ENCODE data around the gene CHAD. TPM values are rescaled to one million over a fixed set of nuclear protein-coding genes. Genes with fewer than 3 reads are reported as not detected.

The CHAD gene
- total and polyA plus RNA-seq, 2 of the 13 experiments (the other 11 are each of a cell fraction or from before 2014, with no cell fraction given): 1.4 TPM; not detected in 1

- TF ChIP-seq RERE (CRISPR knock-in tag; IDR thresholded peaks at IDR 0.05; ENCODE audit: low read depth) (no peak), ZFP36L1 (CRISPR knock-in tag; IDR thresholded peaks at IDR 0.05) (no peak), ZBTB33 (CRISPR knock-in tag; IDR thresholded peaks at IDR 0.05) (no peak), ZNF496 (CRISPR knock-in tag; IDR thresholded peaks at IDR 0.05; ENCODE audit: insufficient replicate concordance) (no peak), ZSCAN31 (CRISPR knock-in tag; IDR thresholded peaks at IDR 0.05; ENCODE audit: low read depth) (no peak), LCORL (IDR thresholded peaks at IDR 0.05) (no peak), LCORL (CRISPR knock-in tag; IDR thresholded peaks at IDR 0.05) (no peak), POLR2AphosphoS5 (IDR thresholded peaks at IDR 0.05; ENCODE audit: low read depth, low read length) (no peak), KDM6A (CRISPR knock-in tag; IDR thresholded peaks at IDR 0.05; ENCODE audit: low read depth) (0 out of 2 replicates have a peak, but pooled peaks have one; percentile 31), PRDM15 (CRISPR knock-in tag; IDR thresholded peaks at IDR 0.05) (no peak)
- TF ChIP-seq, protein P1, sequence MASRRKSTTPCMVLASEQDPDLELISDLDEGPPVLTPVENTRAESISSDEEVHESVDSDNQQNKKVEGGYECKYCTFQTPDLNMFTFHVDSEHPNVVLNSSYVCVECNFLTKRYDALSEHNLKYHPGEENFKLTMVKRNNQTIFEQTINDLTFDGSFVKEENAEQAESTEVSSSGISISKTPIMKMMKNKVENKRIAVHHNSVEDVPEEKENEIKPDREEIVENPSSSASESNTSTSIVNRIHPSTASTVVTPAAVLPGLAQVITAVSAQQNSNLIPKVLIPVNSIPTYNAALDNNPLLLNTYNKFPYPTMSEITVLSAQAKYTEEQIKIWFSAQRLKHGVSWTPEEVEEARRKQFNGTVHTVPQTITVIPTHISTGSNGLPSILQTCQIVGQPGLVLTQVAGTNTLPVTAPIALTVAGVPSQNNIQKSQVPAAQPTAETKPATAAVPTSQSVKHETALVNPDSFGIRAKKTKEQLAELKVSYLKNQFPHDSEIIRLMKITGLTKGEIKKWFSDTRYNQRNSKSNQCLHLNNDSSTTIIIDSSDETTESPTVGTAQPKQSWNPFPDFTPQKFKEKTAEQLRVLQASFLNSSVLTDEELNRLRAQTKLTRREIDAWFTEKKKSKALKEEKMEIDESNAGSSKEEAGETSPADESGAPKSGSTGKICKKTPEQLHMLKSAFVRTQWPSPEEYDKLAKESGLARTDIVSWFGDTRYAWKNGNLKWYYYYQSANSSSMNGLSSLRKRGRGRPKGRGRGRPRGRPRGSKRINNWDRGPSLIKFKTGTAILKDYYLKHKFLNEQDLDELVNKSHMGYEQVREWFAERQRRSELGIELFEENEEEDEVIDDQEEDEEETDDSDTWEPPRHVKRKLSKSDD (CRISPR knock-in tag; IDR thresholded peaks at IDR 0.05; ENCODE audit: low read depth): no peak
- TF ChIP-seq, protein P2, sequence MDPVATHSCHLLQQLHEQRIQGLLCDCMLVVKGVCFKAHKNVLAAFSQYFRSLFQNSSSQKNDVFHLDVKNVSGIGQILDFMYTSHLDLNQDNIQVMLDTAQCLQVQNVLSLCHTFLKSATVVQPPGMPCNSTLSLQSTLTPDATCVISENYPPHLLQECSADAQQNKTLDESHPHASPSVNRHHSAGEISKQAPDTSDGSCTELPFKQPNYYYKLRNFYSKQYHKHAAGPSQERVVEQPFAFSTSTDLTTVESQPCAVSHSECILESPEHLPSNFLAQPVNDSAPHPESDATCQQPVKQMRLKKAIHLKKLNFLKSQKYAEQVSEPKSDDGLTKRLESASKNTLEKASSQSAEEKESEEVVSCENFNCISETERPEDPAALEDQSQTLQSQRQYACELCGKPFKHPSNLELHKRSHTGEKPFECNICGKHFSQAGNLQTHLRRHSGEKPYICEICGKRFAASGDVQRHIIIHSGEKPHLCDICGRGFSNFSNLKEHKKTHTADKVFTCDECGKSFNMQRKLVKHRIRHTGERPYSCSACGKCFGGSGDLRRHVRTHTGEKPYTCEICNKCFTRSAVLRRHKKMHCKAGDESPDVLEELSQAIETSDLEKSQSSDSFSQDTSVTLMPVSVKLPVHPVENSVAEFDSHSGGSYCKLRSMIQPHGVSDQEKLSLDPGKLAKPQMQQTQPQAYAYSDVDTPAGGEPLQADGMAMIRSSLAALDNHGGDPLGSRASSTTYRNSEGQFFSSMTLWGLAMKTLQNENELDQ (CRISPR knock-in tag; IDR thresholded peaks at IDR 0.05; ENCODE audit: borderline replicate concordance): no peak
Measured at GRCh38 chr17:50422738-50423137, 45.9 kb downstream of the CHAD start (continued).
